GM23338 (cell line): ENCODE results near the gene TAOK1.

ENCODE experiments used
- CREB1 ChIP-seq: fragments of 250-450 bp; sonication (Bioruptor Pico); IDR thresholded peaks from 2 replicates; pipeline ENCODE4 v1.5.0; 2020; ENCODE audit warnings: low read depth, mild to moderate bottlenecking, moderate library complexity
- CTCF ChIP-seq, 2 experiments: fragments of 200-600 bp in 1 of 2; sonication (generic) in 1 of 2; conservative IDR thresholded peaks; 2 replicates each; pipeline versions ENCODE4 v1.5.1 to v1.6.1; 2016 to 2017; ENCODE audit warnings: antibody characterized with exemption in 2 of 2, low read depth in 2 of 2, mild to moderate bottlenecking in 2 of 2, moderate library complexity in 1 of 2
- JUNB ChIP-seq: IDR thresholded peaks from one replicate; pipeline ENCODE4 v1.6.1; 2016; ENCODE audit warnings: antibody characterized with exemption; ENCODE audit not compliant: unreplicated experiment
- POLR2AphosphoS5 ChIP-seq: IDR thresholded peaks from 2 replicates; pipeline ENCODE4 v1.6.1; 2016; ENCODE audit warnings: antibody characterized with exemption, low read depth

DNA sequence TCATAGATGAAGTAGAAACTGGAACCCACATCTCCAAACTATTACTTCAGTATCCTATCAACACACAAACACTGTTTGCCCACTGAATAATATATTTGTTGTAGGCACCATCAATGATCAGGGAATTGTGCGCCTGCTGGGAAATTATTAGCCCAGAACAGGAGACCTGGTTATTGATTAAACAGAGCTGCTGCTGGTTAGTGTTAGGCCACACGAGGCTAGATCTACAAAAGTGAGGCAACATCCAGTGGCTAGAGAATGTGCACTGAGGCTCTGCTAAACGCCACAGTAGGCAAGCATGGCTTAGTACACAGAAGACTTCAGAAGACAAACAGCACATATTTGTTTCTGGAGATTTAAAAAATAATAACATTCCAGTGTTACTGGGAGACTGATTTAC, 165.7 kb downstream of the TAOK1 start:
- TF ChIP-seq CTCF (conservative IDR thresholded peaks at IDR 0.05; ENCODE audit: low read depth in 2 of 2) = no peak
- TF ChIP-seq POLR2AphosphoS5 = no peak
- no peak for TF ChIP-seq JUNB
- no peak for TF ChIP-seq CREB1
